VCaP (cell line): ENCODE results near the gene DAPK2.

Experiments used
- H3K27ac ChIP-seq: fragments of 450-650 bp; 2 replicates; pipeline ENCODE4 v1.5.1; 2017
- CTCF ChIP-seq: fragments of 450-650 bp; conservative IDR thresholded peaks from 2 replicates; pipeline ENCODE4 v1.5.1; 2017; ENCODE audit warnings: mild to moderate bottlenecking, moderate library complexity

Gene DAPK2

GRCh38 chr15:63895194-63895593, 151.1 kb downstream of the DAPK2 start:
- no peak for TF ChIP-seq CTCF
- no peak overlapping the region for H3K27ac ChIP-seq

GRCh38 chr15:63894662-63894949, 151.7 kb downstream of the DAPK2 start:
- TF ChIP-seq CTCF = no peak
- H3K27ac ChIP-seq = no peak overlapping the region

GRCh38 chr15:63893866-63894661, 152.2 kb downstream of the DAPK2 start:
- no peak overlapping the region for H3K27ac ChIP-seq

GRCh38 chr15:63892794-63893441, 153.4 kb downstream of the DAPK2 start:
- H3K27ac ChIP-seq = no peak overlapping the region
- no peak for TF ChIP-seq CTCF

More at GRCh38 chr15:63893866-63894661, 152.2 kb downstream of the DAPK2 start:
- TF ChIP-seq CTCF = no peak

- TF ChIP-seq CTCF = no peak
- no peak overlapping the region for H3K27ac ChIP-seq
Measured at GRCh38 chr15:63891768-63892133, 154.5 kb downstream of the DAPK2 start.

- H3K27ac ChIP-seq = no peak overlapping the region
- TF ChIP-seq CTCF = peak; percentile 96
Measured at GRCh38 chr15:63891079-63891767, 155.1 kb downstream of the DAPK2 start.

GRCh38 chr15:63890617-63891016, 155.7 kb downstream of the DAPK2 start:
- no peak overlapping the region for H3K27ac ChIP-seq
- no peak for TF ChIP-seq CTCF
